Muscle layer of colon (tissue), 2 donors: ENCODE results near the gene ITGA1.

Experiments
- H3K27ac ChIP-seq: one replicate; pipeline ENCODE4 v1.7.0; 2013; ENCODE audit warnings: low read depth, mild to moderate bottlenecking, low read length, moderate library complexity
- H3K27me3 ChIP-seq, 2 donors: one replicate each; pipeline ENCODE4 v1.7.0; 2013; ENCODE audit warnings: low read length in 2 of 2, mild to moderate bottlenecking in 2 of 2; ENCODE audit not compliant: insufficient read depth in 2 of 2, control insufficient read depth in 1 of 2
- H3K36me3 ChIP-seq: one replicate; pipeline ENCODE4 v1.7.0; 2013; ENCODE audit warnings: mild to moderate bottlenecking, low read length; ENCODE audit not compliant: insufficient read depth
- H3K4me1 ChIP-seq: one replicate; pipeline ENCODE4 v1.7.0; 2013; ENCODE audit warnings: mild to moderate bottlenecking, low read length; ENCODE audit not compliant: insufficient read depth
- H3K4me3 ChIP-seq, 2 donors: one replicate each; pipeline ENCODE4 v1.7.0; 2013; ENCODE audit warnings: low read length in 2 of 2, low read depth in 1 of 2, mild to moderate bottlenecking in 1 of 2, moderate library complexity in 1 of 2
- H3K9ac ChIP-seq: one replicate; pipeline ENCODE4 v1.7.0; 2013; ENCODE audit warnings: low read length
- H3K9me3 ChIP-seq: one replicate; pipeline ENCODE4 v1.7.0; 2013; ENCODE audit warnings: mild to moderate bottlenecking, low read length
- donor health status: abdominal sarcoma.
- donor health status: Adenocarcinoma of cecum.

The ITGA1 gene

GRCh38 chr5:52990528-52990925, 202.8 kb downstream of the ITGA1 start:
- H3K27ac ChIP-seq, result no peak overlapping the region
- H3K9me3 ChIP-seq, result no peaks in the 10 kb centered on the region
- no peak overlapping the region for H3K9ac ChIP-seq
- peaks cover 8% of the 10 kb centered on the region for H3K4me1 ChIP-seq
- H3K27me3 ChIP-seq, result peaks cover 4 to 6% of the 10 kb centered on the region in 2 donors
- no peaks in the 10 kb centered on the region for H3K36me3 ChIP-seq
- H3K4me3 ChIP-seq, result no peak overlapping the region

- no peak overlapping the region for H3K9ac ChIP-seq
- H3K27ac ChIP-seq, result no peak overlapping the region
- H3K9me3 ChIP-seq, result no peaks in the 10 kb centered on the region
- H3K4me3 ChIP-seq, result no peak overlapping the region
- H3K4me1 ChIP-seq, result peaks cover 8% of the 10 kb centered on the region
- no peaks in the 10 kb centered on the region for H3K36me3 ChIP-seq
- peaks cover 4 to 6% of the 10 kb centered on the region in 2 donors for H3K27me3 ChIP-seq
Observed at GRCh38 chr5:52993367-52993766, 205.7 kb downstream of the ITGA1 start.

DNA sequence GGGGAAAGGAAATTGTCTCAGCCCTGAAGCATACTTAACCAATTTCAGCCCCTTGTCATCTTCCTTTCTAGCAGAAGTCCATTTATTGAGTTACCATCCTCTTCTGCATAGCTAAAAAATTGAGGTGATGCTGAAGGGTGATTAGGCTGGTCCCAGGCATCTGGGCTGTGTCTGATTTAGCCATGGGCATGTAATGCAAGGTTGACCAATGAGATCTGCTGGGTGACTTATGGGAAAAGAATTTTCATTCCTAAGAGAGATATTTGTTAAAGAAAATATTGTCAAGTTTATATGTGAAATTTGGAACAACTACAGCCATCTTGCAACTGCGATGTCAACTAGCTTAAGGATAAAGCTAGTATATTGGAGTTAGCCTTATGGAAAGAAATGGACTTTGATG, 206.6 kb downstream of the ITGA1 start:
- Histone ChIP-seq H3K4me3 (no peak overlapping the region), H3K27me3 (peaks cover 4 to 6% of the 10 kb centered on the region in 2 donors), H3K4me1 (peaks cover 8% of the 10 kb centered on the region), H3K27ac (no peak overlapping the region), H3K9me3 (no peaks in the 10 kb centered on the region), H3K36me3 (no peaks in the 10 kb centered on the region), H3K9ac (no peak overlapping the region)

DNA sequence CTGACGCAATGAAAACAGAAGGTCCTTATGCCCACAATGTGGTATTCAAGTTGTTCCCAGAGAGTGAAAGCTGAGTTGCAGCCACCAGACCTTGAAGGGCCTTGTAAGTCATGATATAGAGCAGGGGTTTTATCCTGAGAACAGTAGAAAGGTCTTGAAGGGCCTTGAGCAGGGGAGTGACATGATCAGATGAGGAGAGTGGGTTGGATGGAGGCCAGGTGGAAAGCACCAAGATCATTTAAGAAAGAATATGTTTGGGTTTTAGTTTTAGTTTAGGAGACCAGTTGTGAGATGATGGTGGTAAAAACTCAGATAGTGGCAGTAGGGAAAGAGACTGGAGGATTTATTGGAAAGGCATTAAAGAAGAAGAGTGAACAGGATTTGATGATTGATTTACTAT, 207.4 kb downstream of the ITGA1 start:
- H3K27ac ChIP-seq, result no peak overlapping the region
- H3K9ac ChIP-seq, result no peak overlapping the region
- H3K4me3 ChIP-seq, result no peak overlapping the region
- no peaks in the 10 kb centered on the region for H3K36me3 ChIP-seq
- no peaks in the 10 kb centered on the region for H3K9me3 ChIP-seq
- peaks cover under 1 to 4% of the 10 kb centered on the region in 2 donors for H3K27me3 ChIP-seq
- peaks cover 7% of the 10 kb centered on the region for H3K4me1 ChIP-seq

DNA sequence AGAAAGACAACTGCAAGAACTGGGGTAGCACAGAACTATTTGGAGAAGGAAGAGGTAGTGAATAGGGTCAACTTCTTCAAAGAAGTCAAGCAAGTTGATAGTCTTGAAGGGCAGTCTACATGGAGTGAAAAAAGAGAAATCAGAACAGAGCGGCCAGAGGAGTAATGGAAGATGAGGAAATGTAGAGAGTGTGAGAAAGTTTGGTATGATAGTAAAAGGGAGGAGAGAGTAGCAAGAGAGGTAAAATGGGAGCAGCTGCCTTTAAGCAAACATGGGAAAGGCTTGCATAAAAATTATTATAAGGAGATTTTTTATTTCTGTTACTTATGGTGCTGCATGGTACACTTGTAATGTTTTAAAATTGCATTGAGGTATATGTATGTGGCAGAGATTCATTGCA, 208.2 kb downstream of the ITGA1 start:
- Histone ChIP-seq H3K4me1 (no peaks in the 10 kb centered on the region), H3K9ac (no peak overlapping the region), H3K4me3 (no peak overlapping the region), H3K27me3 (peaks cover 0 to 1% of the 10 kb centered on the region in 2 donors), H3K27ac (no peak overlapping the region), H3K36me3 (no peaks in the 10 kb centered on the region), H3K9me3 (no peaks in the 10 kb centered on the region)

DNA sequence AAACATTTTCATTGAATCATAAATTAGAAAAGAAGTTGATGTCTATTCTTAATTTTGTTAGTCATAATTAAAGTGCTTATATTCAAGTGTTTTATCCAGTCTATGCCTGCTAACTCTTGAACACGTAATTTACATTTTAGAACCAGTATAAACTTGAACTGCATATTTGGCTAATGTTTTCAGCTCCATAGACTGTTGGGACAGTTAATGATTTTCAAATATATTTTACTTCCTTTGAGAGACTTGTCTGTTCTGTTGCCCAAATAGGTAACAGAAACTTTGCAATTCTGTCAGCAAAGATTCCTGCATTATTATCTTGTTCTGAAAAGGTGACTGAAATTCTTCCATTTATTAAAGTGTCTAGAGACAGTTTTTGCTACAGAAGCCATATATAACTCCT, 209.3 kb downstream of the ITGA1 start:
- H3K36me3 ChIP-seq, result no peaks in the 10 kb centered on the region
- H3K4me1 ChIP-seq, result no peaks in the 10 kb centered on the region
- H3K9ac ChIP-seq, result no peak overlapping the region
- H3K4me3 ChIP-seq, result no peak overlapping the region
- H3K27ac ChIP-seq, result no peak overlapping the region
- no peaks in the 10 kb centered on the region for H3K9me3 ChIP-seq
- no peaks in the 10 kb centered on the region for H3K27me3 ChIP-seq

DNA sequence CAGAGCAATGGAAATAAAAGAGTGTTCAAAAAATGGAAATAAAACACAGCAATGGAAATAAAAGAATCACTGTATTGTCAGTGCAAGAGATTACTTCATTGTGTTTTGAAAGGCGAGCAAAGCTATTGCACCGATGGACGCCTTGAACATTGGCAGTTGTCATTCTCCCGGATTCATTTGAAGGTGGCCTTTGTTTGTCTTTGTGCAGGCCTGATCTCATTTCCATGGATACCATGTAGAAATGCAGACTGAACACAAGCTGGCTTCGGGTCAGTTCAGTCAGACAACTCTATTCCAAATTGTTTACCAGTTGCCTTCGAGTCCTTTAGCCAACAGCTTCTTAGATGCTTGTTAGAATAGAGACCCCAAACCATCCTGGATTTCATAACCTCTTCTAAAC, 209.7 kb downstream of the ITGA1 start:
- H3K9ac ChIP-seq, result no peak overlapping the region
- H3K4me3 ChIP-seq, result no peak overlapping the region
- no peak overlapping the region for H3K27ac ChIP-seq
- no peaks in the 10 kb centered on the region for H3K27me3 ChIP-seq
- no peaks in the 10 kb centered on the region for H3K4me1 ChIP-seq
- no peaks in the 10 kb centered on the region for H3K9me3 ChIP-seq
- H3K36me3 ChIP-seq, result no peaks in the 10 kb centered on the region

DNA sequence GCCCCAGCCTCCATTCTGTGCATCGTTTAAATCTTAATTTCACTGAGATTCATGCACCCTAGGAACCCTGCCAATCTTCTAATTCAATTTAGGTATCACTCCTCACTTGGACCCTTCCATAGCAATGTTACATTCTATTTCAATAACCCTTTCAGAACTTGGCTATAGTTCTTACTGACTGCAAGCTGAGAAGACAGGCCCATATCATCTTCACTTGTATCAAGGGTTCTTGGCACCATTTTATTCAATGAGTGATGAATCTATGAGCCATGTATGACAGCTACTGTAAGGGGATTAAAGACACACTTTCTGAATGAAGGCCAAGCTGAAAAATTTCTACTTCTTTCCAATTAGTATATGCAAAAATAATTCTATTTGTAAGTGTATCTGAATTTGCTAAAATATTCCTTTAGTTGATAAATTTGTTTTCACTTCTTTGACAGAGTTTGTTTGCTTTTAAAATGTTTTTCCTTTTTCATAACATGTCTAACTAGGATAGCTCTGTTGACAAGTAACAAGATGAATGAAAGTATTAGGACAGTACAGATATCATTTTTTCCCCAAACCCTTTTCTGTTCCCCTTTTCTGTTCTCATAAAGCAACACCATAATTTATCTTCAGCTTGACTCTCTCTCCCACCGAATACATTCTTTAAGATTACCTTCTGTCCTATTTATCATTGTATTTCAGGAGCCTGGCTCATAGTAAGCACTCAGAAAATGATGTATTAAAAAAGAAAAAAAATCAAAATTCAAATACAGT, 211.0 kb downstream of the ITGA1 start:
- no peaks in the 10 kb centered on the region for H3K36me3 ChIP-seq
- H3K9ac ChIP-seq, result no peak overlapping the region
- no peaks in the 10 kb centered on the region for H3K4me1 ChIP-seq
- no peak overlapping the region for H3K4me3 ChIP-seq
- H3K27ac ChIP-seq, result no peak overlapping the region
- H3K27me3 ChIP-seq, result no peaks in the 10 kb centered on the region
- H3K9me3 ChIP-seq, result no peaks in the 10 kb centered on the region

DNA sequence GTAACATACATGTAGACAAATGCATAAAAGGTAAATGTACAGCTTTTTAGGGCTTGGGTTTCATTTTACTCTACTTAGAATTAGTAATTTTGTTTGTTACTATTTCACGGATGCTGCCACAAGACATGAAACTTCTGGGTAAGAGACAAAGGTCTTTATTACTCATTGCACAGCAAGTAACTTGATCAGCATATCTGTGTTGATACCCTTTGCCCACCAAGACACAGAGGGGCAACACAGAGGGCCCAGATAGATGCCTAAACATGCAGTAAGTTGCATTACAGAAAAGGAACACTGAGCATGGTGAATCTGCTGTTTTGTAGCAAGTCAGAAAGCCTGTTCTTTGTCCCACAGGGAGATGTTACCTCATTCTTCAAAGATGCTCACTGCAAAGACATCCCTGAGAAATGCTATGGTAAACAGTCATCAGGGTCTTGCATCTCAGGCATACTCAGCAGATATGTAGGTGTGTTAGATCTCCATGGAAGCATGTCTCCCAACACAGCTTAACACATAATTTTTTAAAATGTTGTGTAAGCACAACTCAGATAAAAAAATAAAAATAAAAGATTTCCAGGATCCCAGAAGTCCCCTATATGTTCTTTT, 211.7 kb downstream of the ITGA1 start:
- Histone ChIP-seq H3K27ac (no peak overlapping the region), H3K9ac (no peak overlapping the region), H3K27me3 (no peaks in the 10 kb centered on the region), H3K36me3 (no peaks in the 10 kb centered on the region), H3K4me1 (no peaks in the 10 kb centered on the region), H3K4me3 (no peak overlapping the region), H3K9me3 (no peaks in the 10 kb centered on the region)

DNA sequence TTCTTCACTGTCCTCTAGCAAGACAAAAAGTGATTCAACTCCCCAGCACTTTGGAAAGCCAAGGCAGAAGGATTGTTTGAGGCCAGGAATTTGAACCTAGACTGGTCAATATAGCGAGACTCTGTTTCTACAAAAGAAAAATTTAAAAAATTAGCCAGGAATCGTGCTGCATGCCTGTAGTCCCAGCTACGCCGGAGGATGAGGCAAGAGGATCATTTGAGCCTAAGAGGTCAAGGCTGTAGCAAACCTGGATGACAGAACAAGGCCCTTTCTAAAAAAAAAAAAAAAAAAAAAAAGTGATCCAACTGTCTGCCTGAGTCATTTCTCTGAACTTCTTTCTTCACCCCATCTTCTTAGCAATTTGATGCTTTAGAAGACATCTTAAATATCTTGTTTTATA, 213.8 kb downstream of the ITGA1 start:
- H3K27me3 ChIP-seq, result no peaks in the 10 kb centered on the region
- no peaks in the 10 kb centered on the region for H3K9me3 ChIP-seq

DNA sequence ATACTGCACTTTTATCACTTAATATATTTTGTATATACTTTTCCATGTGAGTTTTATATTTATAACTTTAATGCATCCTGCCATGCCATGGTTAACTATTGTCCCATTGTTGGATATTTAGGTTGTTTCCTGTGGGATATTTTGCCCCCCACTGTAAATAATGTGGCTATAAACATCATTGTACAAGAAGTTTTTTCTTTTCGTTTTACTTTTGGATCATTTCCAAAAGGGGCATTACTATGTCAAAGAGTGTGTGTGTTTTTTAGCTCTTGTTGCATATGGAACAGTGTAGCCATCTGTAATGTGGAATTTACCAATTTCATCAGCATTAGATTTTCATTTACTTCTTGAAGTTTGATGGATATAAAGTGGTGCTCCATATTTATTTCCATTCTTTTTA, 214.8 kb downstream of the ITGA1 start:
- Histone ChIP-seq H3K27me3 (no peaks in the 10 kb centered on the region), H3K4me1 (peaks cover 4% of the 10 kb centered on the region), H3K9me3 (no peaks in the 10 kb centered on the region), H3K36me3 (no peaks in the 10 kb centered on the region), H3K9ac (no peak overlapping the region), H3K27ac (no peak overlapping the region), H3K4me3 (no peak overlapping the region)

More for the DNA sequence above, 213.8 kb downstream of the ITGA1 start:
- Histone ChIP-seq H3K27ac (no peak overlapping the region), H3K36me3 (no peaks in the 10 kb centered on the region), H3K9ac (no peak overlapping the region), H3K4me1 (no peaks in the 10 kb centered on the region), H3K4me3 (no peak overlapping the region)

DNA sequence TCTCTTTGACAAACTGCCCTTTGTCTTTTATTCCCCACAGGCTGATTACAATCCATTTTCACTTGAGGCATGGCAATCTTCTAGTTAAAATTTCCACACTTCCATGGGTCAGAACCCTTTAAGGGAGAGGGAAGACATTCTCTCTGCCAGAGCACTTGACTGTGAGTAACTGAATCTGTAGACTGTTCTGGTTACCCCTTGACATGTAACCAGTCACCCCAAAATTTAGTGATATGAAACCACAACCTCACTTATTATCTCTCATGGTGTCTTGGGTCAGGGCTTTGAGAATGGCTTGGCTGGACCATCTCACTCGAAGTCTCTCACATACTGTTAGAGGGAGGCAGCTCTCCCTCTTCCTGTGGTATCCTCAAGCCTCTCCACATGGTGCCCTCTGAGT, 215.4 kb downstream of the ITGA1 start:
- no peak overlapping the region for H3K27ac ChIP-seq
- H3K36me3 ChIP-seq, result no peaks in the 10 kb centered on the region
- no peaks in the 10 kb centered on the region for H3K27me3 ChIP-seq
- H3K9ac ChIP-seq, result no peak overlapping the region
- peaks cover 4% of the 10 kb centered on the region for H3K4me1 ChIP-seq
- no peaks in the 10 kb centered on the region for H3K9me3 ChIP-seq
- H3K4me3 ChIP-seq, result no peak overlapping the region
